WTC11 (cell line): ENCODE data around the gene CCDC68. TPM values are rescaled to one million over a fixed set of nuclear protein-coding genes. Genes with fewer than 3 reads are reported as not detected.

ENCODE experiments used
- ATAC-seq: fragments of 200-7000 bp; cut with Tn5 transposase; 2 replicates; pipeline ENCODE4 v1.10.0; 2021; ENCODE audit warnings: mild to moderate bottlenecking, moderate library complexity
- CTCF ChIA-PET: fragments of 300-600 bp; sonication (Branson Sonifier 250); formaldehyde crosslinking; loops from one replicate; lab custom pipeline; 2021; ENCODE audit warnings: antibody characterized with exemption; lab: Charles Lee
- POLR2A ChIA-PET: fragments of 350-600 bp; sonication (Branson Sonifier 250); formaldehyde crosslinking; loops from one replicate; lab custom pipeline; 2021; ENCODE audit warnings: antibody characterized with exemption; lab: Charles Lee
- DNase-seq: peaks from one replicate; pipeline ENCODE4 v3.0.0; 2021; ENCODE audit warnings: low spot score
- H3K27ac Mint-ChIP-seq: 2 replicates; pipeline ENCODE4 v1.8.0; 2021; ENCODE audit warnings: mixed read lengths
- H3K27me3 Mint-ChIP-seq: 2 replicates; pipeline ENCODE4 v1.8.0; 2021; ENCODE audit warnings: low read depth, mild to moderate bottlenecking, moderate library complexity, mixed read lengths
- H3K36me3 Mint-ChIP-seq: 2 replicates; pipeline ENCODE4 v1.8.0; 2021; ENCODE audit warnings: mixed read lengths
- H3K4me1 Mint-ChIP-seq: 2 replicates; pipeline ENCODE4 v1.8.0; 2022; ENCODE audit warnings: mixed read lengths
- H3K4me3 Mint-ChIP-seq: 2 replicates; pipeline ENCODE4 v1.8.0; 2021; ENCODE audit warnings: mild to moderate bottlenecking, moderate library complexity, mixed read lengths
- H3K9me3 Mint-ChIP-seq: 2 replicates; pipeline ENCODE4 v1.8.0; 2021; ENCODE audit warnings: mixed read lengths
- AFF4 ChIP-seq: sonication (generic); formaldehyde crosslinking; IDR thresholded peaks from 2 replicates; pipeline ENCODE4 v1.8.1; 2023; ENCODE audit warnings: mild to moderate bottlenecking, missing genetic modification reagents, borderline replicate concordance
- ARID4B ChIP-seq: sonication (generic); formaldehyde crosslinking; IDR thresholded peaks from 2 replicates; pipeline ENCODE4 v1.8.0; 2023; ENCODE audit warnings: missing genetic modification reagents, mild to moderate bottlenecking, borderline replicate concordance
- ATF2 ChIP-seq: sonication (generic); formaldehyde crosslinking; IDR thresholded peaks from 2 replicates; pipeline ENCODE4 v1.8.1; 2022; ENCODE audit warnings: low read depth, missing genetic modification reagents, borderline replicate concordance
- CBFB ChIP-seq: sonication (generic); formaldehyde crosslinking; IDR thresholded peaks from 2 replicates; pipeline ENCODE4 v1.8.1; 2022; ENCODE audit warnings: mild to moderate bottlenecking, low read depth, missing genetic modification reagents
- ELF4 ChIP-seq: sonication (generic); formaldehyde crosslinking; IDR thresholded peaks from 2 replicates; pipeline ENCODE4 v1.8.1; 2022; ENCODE audit warnings: low read depth, mild to moderate bottlenecking, moderate library complexity, missing genetic modification reagents
- ESRRA ChIP-seq: sonication (generic); formaldehyde crosslinking; IDR thresholded peaks from 2 replicates; pipeline ENCODE4 v1.8.1; 2022; ENCODE audit warnings: mild to moderate bottlenecking, missing genetic modification reagents, borderline replicate concordance
- ETV6 ChIP-seq: sonication (generic); formaldehyde crosslinking; IDR thresholded peaks from 2 replicates; pipeline ENCODE4 v1.8.1; 2022; ENCODE audit warnings: mild to moderate bottlenecking, missing genetic modification reagents
- GTF2I ChIP-seq: fragments of 250-450 bp; sonication (Bioruptor Pico); conservative IDR thresholded peaks from 2 replicates; pipeline ENCODE4 v1.4.0; 2021; ENCODE audit warnings: mild to moderate bottlenecking
- HMGA2 ChIP-seq: fragments of 250-450 bp; sonication (Bioruptor Pico); IDR thresholded peaks from 2 replicates; pipeline ENCODE4 v1.4.0; 2021; ENCODE audit warnings: mild to moderate bottlenecking, moderate library complexity
- IRF1 ChIP-seq: sonication (generic); formaldehyde crosslinking; IDR thresholded peaks from 2 replicates; pipeline ENCODE4 v1.8.0; 2023; ENCODE audit warnings: missing genetic modification reagents
- JAZF1 ChIP-seq: fragments of 250-450 bp; sonication (Bioruptor Pico); IDR thresholded peaks from 2 replicates; pipeline ENCODE4 v1.9.0; 2021; ENCODE audit warnings: moderate library complexity, mild to moderate bottlenecking, inconsistent platforms
- NR1H2 ChIP-seq: sonication (generic); formaldehyde crosslinking; IDR thresholded peaks from 2 replicates; pipeline ENCODE4 v1.9.0; 2021; ENCODE audit warnings: mild to moderate bottlenecking, moderate library complexity, missing genetic modification reagents
- NR3C1 ChIP-seq: sonication (generic); formaldehyde crosslinking; conservative IDR thresholded peaks from 2 replicates; pipeline ENCODE4 v1.8.1; 2023; ENCODE audit warnings: low read depth, mild to moderate bottlenecking, missing genetic modification reagents
- RELA ChIP-seq: sonication (generic); formaldehyde crosslinking; IDR thresholded peaks from 2 replicates; pipeline ENCODE4 v1.8.1; 2022; ENCODE audit warnings: missing genetic modification reagents, mild to moderate bottlenecking, borderline replicate concordance
- RORB ChIP-seq: fragments of 250-450 bp; sonication (Bioruptor Pico); IDR thresholded peaks from 2 replicates; pipeline ENCODE4 v1.9.0; 2021; ENCODE audit warnings: mild to moderate bottlenecking
- SP1 ChIP-seq: sonication (generic); formaldehyde crosslinking; conservative IDR thresholded peaks from 2 replicates; pipeline ENCODE4 v1.8.1; 2022; ENCODE audit warnings: missing genetic modification reagents
- TEAD1 ChIP-seq: sonication (generic); formaldehyde crosslinking; IDR thresholded peaks from 2 replicates; pipeline ENCODE4 v1.8.0; 2022; ENCODE audit warnings: mild to moderate bottlenecking, missing genetic modification reagents
- ZNF232 ChIP-seq: sonication (generic); formaldehyde crosslinking; IDR thresholded peaks from 2 replicates; pipeline ENCODE4 v1.8.0; 2022; ENCODE audit warnings: mild to moderate bottlenecking, missing genetic modification reagents
- ZNF671 ChIP-seq: fragments of 250-450 bp; sonication (Bioruptor Pico); IDR thresholded peaks from 2 replicates; pipeline ENCODE4 v1.8.0; 2021; ENCODE audit warnings: mild to moderate bottlenecking
- total RNA-seq: library from RNA; stranded (reverse); gene quantifications from 3 replicates; pipeline ENCODE4 v1.2.3, GENCODE V29; 2021

The CCDC68 gene
- total RNA-seq, 1 experiment from 2014 or later, result 0.92 TPM

GRCh38 chr18:54975598-54975997 is 16.3 kb upstream of the CCDC68 start:
- ChIA-PET POLR2A (no interaction called here), CTCF (interaction anchor here (0.9 kb wide), 1 partner anchor 296 kb away, joined by 3 read pairs; no protein-coding TSS in a partner anchor)
- ATAC-seq (no peak), DNase-seq (no peak)
- TF ChIP-seq GTF2I (no peak), RORB (CRISPR knock-in tag) (no peak), JAZF1 (CRISPR knock-in tag) (no peak), ARID4B (CRISPR knock-in tag) (no peak), RELA (CRISPR knock-in tag) (no peak), ESRRA (CRISPR knock-in tag) (no peak), TEAD1 (no peak), IRF1 (CRISPR knock-in tag) (no peak)
- H3K27me3 Mint-ChIP-seq, result no peaks in the 10 kb centered on the region
- H3K36me3 Mint-ChIP-seq, result no peaks in the 10 kb centered on the region
- no peak overlapping the region for H3K4me3 Mint-ChIP-seq
- H3K9me3 Mint-ChIP-seq, result peaks cover 8% of the 10 kb centered on the region; the same call in 1 of the 2 replicates
- no peak overlapping the region for H3K27ac Mint-ChIP-seq
- no peaks in the 10 kb centered on the region for H3K4me1 Mint-ChIP-seq

- H3K4me1 Mint-ChIP-seq, result no peaks in the 10 kb centered on the region
- no peak for ATAC-seq
These were observed 13.8 kb upstream of the CCDC68 start for GRCh38 chr18:54973046-54973445.

More at GRCh38 chr18:54973046-54973445, 13.8 kb upstream of the CCDC68 start:
- Mint-ChIP-seq H3K36me3 (no peaks in the 10 kb centered on the region), H3K9me3 (peaks cover under 1% of the 10 kb centered on the region; the same call in 1 of the 2 replicates), H3K27me3 (no peaks in the 10 kb centered on the region), H3K27ac (no peak overlapping the region), H3K4me3 (no peak overlapping the region)
- TF ChIP-seq ZNF671 (CRISPR knock-in tag) (no peak), SP1 (CRISPR knock-in tag) (no peak), NR1H2 (CRISPR knock-in tag) (no peak), CBFB (CRISPR knock-in tag) (no peak), NR3C1 (no peak), HMGA2 (no peak), ATF2 (CRISPR knock-in tag) (no peak), ELF4 (CRISPR knock-in tag) (no peak), ZNF232 (CRISPR knock-in tag) (no peak), ETV6 (CRISPR knock-in tag) (no peak), AFF4 (no peak)
- CTCF ChIA-PET, result no interaction called here
- DNase-seq, result no peak
- POLR2A ChIA-PET, result no interaction called here
